HepG2 (cell line): ENCODE results near the gene BANK1.

ENCODE experiments used
- MLX ChIP-seq: IDR thresholded peaks from 2 replicates; pipeline ENCODE4 v1.6.1; 2016
- SMARCE1 ChIP-seq: fragments of 450-650 bp; IDR thresholded peaks from 2 replicates; pipeline ENCODE4 v1.6.1; 2017; ENCODE audit warnings: borderline replicate concordance
- ZBTB43 ChIP-seq: sonication (generic); formaldehyde crosslinking; conservative IDR thresholded peaks from 2 replicates; pipeline ENCODE4 v1.4.0; 2020; ENCODE audit warnings: missing genetic modification reagents
- ZBTB49 ChIP-seq: sonication (generic); formaldehyde crosslinking; IDR thresholded peaks from 2 replicates; pipeline ENCODE4 v1.4.0; 2020; ENCODE audit warnings: missing genetic modification reagents, borderline replicate concordance
- ZNF205 ChIP-seq: IDR thresholded peaks from 2 replicates; pipeline ENCODE4 v1.6.1; 2018; ENCODE audit warnings: missing biosample characterization, missing genetic modification reagents
- ZNF513 ChIP-seq: sonication (generic); formaldehyde crosslinking; conservative IDR thresholded peaks from 2 replicates; pipeline ENCODE4 v1.5.0; 2020; ENCODE audit warnings: missing genetic modification reagents
- ZNF75D ChIP-seq: sonication (generic); formaldehyde crosslinking; IDR thresholded peaks from 2 replicates; pipeline ENCODE4 v1.8.1; 2023; ENCODE audit warnings: missing genetic modification reagents, mild to moderate bottlenecking, borderline replicate concordance
- ZNF790 ChIP-seq: sonication (generic); formaldehyde crosslinking; IDR thresholded peaks from 2 replicates; pipeline ENCODE4 v1.8.0; 2022; ENCODE audit warnings: missing genetic modification reagents, mild to moderate bottlenecking, borderline replicate concordance

GRCh38 chr4:101954351-101954750, 163.8 kb downstream of the BANK1 start:
- TF ChIP-seq ZNF205 (CRISPR knock-in tag): no peak
- no peak for TF ChIP-seq ZNF75D (CRISPR knock-in tag)
- no peak for TF ChIP-seq ZNF513 (CRISPR knock-in tag)
- no peak for TF ChIP-seq ZBTB43 (CRISPR knock-in tag)
- TF ChIP-seq SMARCE1: no peak
- no peak for TF ChIP-seq MLX (CRISPR knock-in tag)
- TF ChIP-seq ZNF790 (CRISPR knock-in tag): no peak
- TF ChIP-seq ZBTB49 (CRISPR knock-in tag): no peak
